DMS 273 (cell line): ENCODE data around the gene AP1G1.

Source experiments
- DNase-seq: peaks from one replicate; lab custom pipeline; 2025; ENCODE audit not compliant: unreplicated experiment; lab: John Stamatoyannopoulos, UW

Gene AP1G1

GRCh38 chr16:71758293-71758760 is 50.3 kb downstream of the AP1G1 start:
- no peak for DNase-seq

- DNase-seq: no peak
Observed at GRCh38 chr16:71754652-71755051, 54.0 kb downstream of the AP1G1 start.

GRCh38 chr16:71754108-71754507 is 54.5 kb downstream of the AP1G1 start:
- DNase-seq: no peak

DNA sequence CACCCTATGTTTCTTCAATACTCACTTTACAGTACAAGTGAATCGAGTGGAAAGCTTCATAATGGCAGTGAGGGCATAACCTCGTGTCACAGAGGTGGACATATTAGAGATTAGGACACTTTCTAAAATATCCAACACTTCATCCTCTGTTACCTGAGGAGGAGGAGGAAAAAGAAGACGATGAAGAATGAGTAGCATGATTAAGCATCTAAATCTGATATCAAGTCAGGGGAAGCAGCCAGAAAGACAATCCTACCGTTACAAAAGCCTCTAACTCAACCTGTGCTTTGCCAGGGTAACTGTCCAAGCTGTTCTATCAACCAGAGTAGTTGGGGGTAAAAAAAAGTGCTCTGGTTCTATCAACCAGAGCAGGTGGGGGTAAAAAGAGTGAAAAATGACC is 60.4 kb downstream of the AP1G1 start:
- no peak for DNase-seq

- DNase-seq: peak; percentile 67
Observed at GRCh38 chr16:71746442-71747046, 62.1 kb downstream of the AP1G1 start.

- no peak for DNase-seq
Observed at GRCh38 chr16:71738855-71739254, 69.8 kb downstream of the AP1G1 start.

GRCh38 chr16:71737501-71737900 is 71.1 kb downstream of the AP1G1 start:
- DNase-seq: no peak

GRCh38 chr16:71734511-71734910 is 74.1 kb downstream of the AP1G1 start:
- no peak for DNase-seq

DNA sequence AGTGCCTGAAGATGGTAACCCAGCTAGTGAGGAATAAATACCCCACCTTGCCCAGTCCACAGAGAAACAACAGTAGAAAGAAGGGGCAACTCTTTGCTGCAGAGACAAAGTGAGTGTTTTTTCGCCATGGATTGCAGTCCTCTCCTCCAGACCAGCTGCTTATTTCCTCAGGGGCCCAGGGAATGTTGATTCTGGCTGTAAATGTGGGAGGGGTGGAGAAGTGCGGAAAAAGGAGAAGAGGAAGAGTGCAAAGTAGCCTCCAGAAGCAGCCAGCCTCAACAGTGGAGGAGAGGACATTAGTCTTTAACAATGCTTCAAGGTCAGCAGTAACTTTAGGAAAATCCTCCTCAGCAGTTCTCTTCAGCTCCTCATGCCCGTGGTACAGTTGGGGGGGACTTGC is 76.0 kb downstream of the AP1G1 start:
- DNase-seq: no peak

DNA sequence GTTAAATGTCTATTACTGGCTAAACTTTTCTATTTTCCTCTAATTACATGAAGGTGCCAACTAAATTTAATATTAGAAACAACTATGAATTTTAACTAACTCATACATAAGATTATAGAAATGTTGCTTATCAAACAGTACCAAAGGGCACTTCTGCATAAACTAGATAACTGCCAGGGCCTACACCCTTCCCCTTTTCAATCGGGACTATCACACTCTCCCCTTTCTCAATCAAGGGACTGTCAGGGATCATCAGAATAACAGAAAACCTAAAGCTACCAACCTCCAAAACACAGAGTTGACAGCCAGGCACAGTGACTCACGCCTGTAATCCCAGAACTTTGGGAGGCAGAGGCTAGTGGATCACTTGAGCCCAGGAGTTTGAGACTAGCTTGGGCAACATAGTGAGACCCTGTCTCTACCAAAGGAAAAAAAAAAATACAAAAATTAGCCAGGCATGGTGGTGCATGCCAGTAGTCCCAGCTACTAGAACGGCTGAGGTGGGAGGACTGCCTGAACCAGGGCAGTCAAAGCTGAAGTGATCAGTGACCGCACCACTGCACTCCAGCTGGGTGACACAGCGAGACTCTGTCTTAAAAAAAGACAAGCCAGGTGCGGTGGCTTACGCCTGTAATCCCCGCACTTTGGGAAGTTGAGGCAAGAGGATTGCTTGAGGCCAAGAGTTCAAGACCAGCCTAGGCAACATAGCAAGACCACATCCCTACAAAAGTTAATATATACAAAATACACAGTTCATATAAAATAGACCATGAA is 80.9 kb downstream of the AP1G1 start:
- no peak for DNase-seq

- peak; percentile 16 for DNase-seq
Observed at GRCh38 chr16:71726476-71727315, 81.9 kb downstream of the AP1G1 start.

- DNase-seq: no peak
Observed at GRCh38 chr16:71724320-71724751, 84.3 kb downstream of the AP1G1 start, which contains the start of gene PHLPP2. PHLPP2 (minus strand) TSS chr16:71724701; CDS start chr16:71714795, 9,906 bp downstream.

DNA sequence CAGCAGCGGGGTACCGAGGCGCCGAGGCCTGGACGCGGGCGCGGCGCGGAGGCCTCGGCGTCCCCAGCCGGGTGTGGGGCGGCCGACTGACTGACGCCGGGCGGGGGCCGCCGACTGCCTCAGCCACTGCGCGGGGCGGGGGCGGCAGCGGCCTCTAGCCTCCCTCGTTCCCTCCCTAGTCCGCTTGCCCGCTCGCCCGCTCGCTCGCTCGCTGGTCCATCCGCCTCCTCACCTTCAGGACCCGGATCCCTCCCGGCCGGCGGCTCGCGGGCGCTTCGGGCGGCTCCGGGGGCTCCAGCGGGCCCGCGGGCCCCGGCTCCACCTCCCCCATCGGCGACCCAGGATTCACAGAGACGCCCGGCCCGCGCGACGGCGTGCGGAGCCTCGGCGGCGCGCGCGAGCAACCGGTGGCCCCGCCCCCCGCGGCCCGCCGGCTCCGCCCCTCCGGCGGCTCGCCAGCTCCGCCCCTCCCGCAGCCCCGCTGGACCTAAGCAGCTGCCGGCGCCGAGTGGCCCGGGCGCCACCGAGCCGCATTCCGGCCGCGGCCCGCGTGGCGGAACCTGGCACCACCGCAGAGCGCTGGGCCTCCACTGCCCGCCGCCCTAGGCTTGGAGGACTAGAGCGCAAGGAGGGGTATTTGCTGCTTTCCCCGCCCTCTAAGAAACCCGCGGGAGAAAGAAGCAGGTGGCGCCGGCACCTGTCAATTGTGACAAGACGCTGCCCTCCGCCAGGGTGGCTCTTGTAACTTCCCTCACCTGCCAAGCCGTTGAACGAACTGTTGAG is 84.9 kb downstream of the AP1G1 start:
- DNase-seq: peak; percentile 88

GRCh38 chr16:71722801-71723536 is 85.7 kb downstream of the AP1G1 start:
- peak; percentile 86 for DNase-seq

DNA sequence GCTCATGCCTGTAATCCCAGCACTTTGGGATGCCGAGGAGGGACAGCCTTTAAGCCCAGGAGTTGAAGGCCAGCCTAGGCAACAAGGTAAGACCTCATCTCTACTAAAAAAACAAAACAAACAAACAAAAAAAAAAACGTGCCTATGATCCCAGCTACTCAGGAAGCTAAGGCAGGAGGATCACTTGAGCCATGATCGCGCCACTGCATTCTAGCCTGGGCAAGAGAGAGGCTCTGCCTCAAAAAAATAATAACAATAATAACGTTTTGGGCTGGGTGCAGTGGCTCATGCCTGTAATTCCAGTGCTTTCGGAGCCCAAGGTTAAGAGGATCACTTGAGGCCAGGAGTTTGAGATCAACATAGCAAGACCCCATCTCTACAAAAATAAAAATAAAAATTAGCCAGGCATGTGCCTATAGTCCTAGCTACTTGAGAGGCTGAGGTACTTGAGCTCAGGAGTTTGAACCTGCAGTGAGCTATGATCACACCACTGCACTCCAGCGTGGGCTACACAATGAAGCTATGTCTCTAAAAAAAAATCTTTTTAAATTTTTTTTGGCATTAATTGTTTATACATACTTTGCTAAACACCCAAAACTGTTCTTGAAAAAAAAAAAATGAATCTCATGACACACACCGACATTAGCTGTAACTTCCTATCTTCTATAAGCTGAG is 87.4 kb downstream of the AP1G1 start:
- DNase-seq: no peak

GRCh38 chr16:71712501-71712900 is 96.1 kb downstream of the AP1G1 start:
- no peak for DNase-seq

- DNase-seq: no peak
Observed at GRCh38 chr16:71711789-71712188, 96.8 kb downstream of the AP1G1 start.

GRCh38 chr16:71709229-71709781 is 99.3 kb downstream of the AP1G1 start:
- DNase-seq: peak; percentile 9

DNA sequence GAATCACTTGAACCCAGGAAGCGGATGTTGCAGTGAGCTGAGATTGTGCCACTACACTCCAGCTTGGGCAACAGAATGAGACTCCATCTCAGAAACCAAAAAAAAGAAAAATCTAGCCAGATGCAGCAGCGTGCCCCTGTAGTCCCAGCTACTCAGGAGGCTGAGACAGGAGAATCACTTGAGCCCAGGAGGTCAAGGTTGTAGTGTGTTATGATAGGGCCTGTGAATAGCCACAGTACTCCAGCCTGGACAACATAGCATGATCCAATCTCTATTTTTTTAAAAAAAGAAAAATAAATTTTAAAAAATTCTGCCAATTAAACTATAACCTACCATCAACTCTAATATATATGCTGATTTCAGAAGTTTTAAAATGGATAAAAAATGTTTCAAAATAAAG is 99.9 kb downstream of the AP1G1 start:
- DNase-seq: no peak
